H1 (cell line): ENCODE data around the gene EPB41L2. TPM values are rescaled to one million over a fixed set of nuclear protein-coding genes. Genes with fewer than 3 reads are reported as not detected.

Experiments used
- CTCF ChIA-PET: fragments of 300-600 bp; sonication (Branson Sonifier 250); formaldehyde crosslinking; loops from one replicate; lab custom pipeline; 2021; ENCODE audit not compliant: partially characterized antibody; lab: Charles Lee
- POLR2A ChIA-PET: fragments of 300-600 bp; sonication (Branson Sonifier 250); formaldehyde crosslinking; loops from one replicate; lab custom pipeline; 2021; ENCODE audit warnings: inconsistent platforms; ENCODE audit not compliant: partially characterized antibody; lab: Charles Lee
- DNase-seq, 2 experiments: peaks; one replicate each; pipeline versions ENCODE4 v3.0.0 to v3.0.0-alpha.2; 2010 to 2022; ENCODE audit warnings: low spot score in 2 of 2, low read depth in 1 of 2, mixed read lengths in 1 of 2
- FAIRE-seq: peaks from 2 replicates; lab custom pipeline; 2011; peaks lifted over from hg19 to GRCh38; lab: Jason Lieb, UNC
- H2AFZ ChIP-seq: 2 replicates; pipeline ENCODE4 v1.8.1; 2012; ENCODE audit warnings: low read length, inconsistent platforms
- H2AK5ac ChIP-seq: 2 replicates; pipeline ENCODE4 v1.6.1; 2013; ENCODE audit warnings: low read depth, low read length
- H2BK120ac ChIP-seq: replicated peaks from 2 replicates; pipeline ENCODE3; 2013; ENCODE audit warnings: low read depth, low read length, inconsistent platforms
- H2BK12ac ChIP-seq: 2 replicates; pipeline ENCODE4 v1.6.1; 2013; ENCODE audit warnings: low read depth, low read length
- H2BK15ac ChIP-seq: 2 replicates; pipeline ENCODE4 v1.6.1; 2013; ENCODE audit warnings: low read length
- H2BK20ac ChIP-seq: 2 replicates; pipeline ENCODE4 v1.6.1; 2013; ENCODE audit warnings: low read length
- H2BK5ac ChIP-seq: 2 replicates; pipeline ENCODE4 v1.6.1; 2013; ENCODE audit warnings: low read depth, low read length
- H3K14ac ChIP-seq: 2 replicates; pipeline ENCODE4 v1.6.1; 2013; ENCODE audit warnings: inconsistent platforms; ENCODE audit not compliant: insufficient read length
- H3K18ac ChIP-seq: 2 replicates; pipeline ENCODE4 v1.6.1; 2013; ENCODE audit warnings: low read length; ENCODE audit errors: extremely low read depth
- H3K23ac ChIP-seq: 2 replicates; pipeline ENCODE4 v1.6.1; 2013; ENCODE audit warnings: inconsistent platforms; ENCODE audit not compliant: insufficient read length
- H3K23me2 ChIP-seq: 2 replicates; pipeline ENCODE4 v1.6.1; 2013; ENCODE audit warnings: low read depth, low read length
- H3K27ac ChIP-seq: 2 replicates; pipeline ENCODE4 v1.6.1; 2011; ENCODE audit warnings: low read depth, low read length, inconsistent platforms
- H3K27me3 ChIP-seq, 4 experiments: replicated peaks in 1 of 4; 1 replicate in 1 of 4; 2 replicates in 3 of 4; pipeline versions ENCODE4 v1.6.1 to v1.8.1; 2011 to 2013; ENCODE audit warnings: low read length in 3 of 4, mild to moderate bottlenecking in 3 of 4, inconsistent platforms in 2 of 4, mixed read lengths in 2 of 4, moderate library complexity in 1 of 4; ENCODE audit not compliant: control insufficient read depth in 3 of 4, insufficient read depth in 3 of 4; ENCODE audit errors: extremely low read depth in 1 of 4
- H3K36me3 ChIP-seq, 4 experiments: 2 replicates each; pipeline versions ENCODE4 v1.6.1 to v1.8.1; 2011 to 2013; ENCODE audit warnings: mild to moderate bottlenecking in 4 of 4, low read length in 3 of 4, moderate library complexity in 2 of 4, control low read depth in 1 of 4, inconsistent platforms in 1 of 4; ENCODE audit not compliant: insufficient read depth in 4 of 4, control insufficient read depth in 2 of 4
- H3K4ac ChIP-seq: replicated peaks from 2 replicates; pipeline ENCODE3; 2013; ENCODE audit warnings: low read length, low read depth, mixed read lengths, inconsistent platforms; ENCODE audit not compliant: insufficient read length
- H3K4me1 ChIP-seq, 4 experiments: replicated peaks in 1 of 4; 1 replicate in 1 of 4; 2 replicates in 3 of 4; pipeline versions ENCODE4 v1.6.1 to v1.8.1; 2011 to 2013; ENCODE audit warnings: low read length in 3 of 4, inconsistent platforms in 2 of 4, mixed read lengths in 1 of 4; ENCODE audit not compliant: insufficient read depth in 4 of 4, control insufficient read depth in 3 of 4
- H3K4me2 ChIP-seq, 2 experiments: 2 replicates each; pipeline versions ENCODE4 v1.6.1 to v1.8.1; 2011 to 2013; ENCODE audit warnings: low read depth in 2 of 2, low read length in 2 of 2, control low read depth in 1 of 2, inconsistent platforms in 1 of 2, mild to moderate bottlenecking in 1 of 2; ENCODE audit not compliant: insufficient read depth in 1 of 2
- H3K4me3 ChIP-seq, 4 experiments: fragments of 200-600, 300-600 bp in 1 of 4; sonication (generic), shearing (Covaris generic), sonication (Bioruptor Twin) in 1 of 4; 2 replicates each; pipeline versions ENCODE4 v1.5.1 to v1.8.1; 2011 to 2016; ENCODE audit warnings: low read length in 4 of 4, low read depth in 3 of 4, control low read depth in 2 of 4, inconsistent platforms in 2 of 4, mild to moderate bottlenecking in 2 of 4, mixed read lengths in 1 of 4, moderate library complexity in 1 of 4; ENCODE audit not compliant: insufficient read depth in 2 of 4; ENCODE audit errors: extremely low read depth in 1 of 4
- H3K56ac ChIP-seq: replicated peaks from 2 replicates; pipeline ENCODE3; 2013; ENCODE audit warnings: low read depth, mild to moderate bottlenecking, mixed read lengths, low read length, inconsistent platforms; ENCODE audit not compliant: insufficient read length
- H3K79me1 ChIP-seq: 2 replicates; pipeline ENCODE4 v1.6.1; 2013; ENCODE audit warnings: low read depth, low read length, control low read depth
- H3K79me2 ChIP-seq, 2 experiments: 2 replicates each; pipeline versions ENCODE4 v1.6.1 to v1.8.1; 2012 to 2013; ENCODE audit warnings: low read length in 2 of 2, mild to moderate bottlenecking in 2 of 2, inconsistent platforms in 1 of 2; ENCODE audit not compliant: insufficient read depth in 2 of 2, control insufficient read depth in 1 of 2
- H3K9ac ChIP-seq, 4 experiments: replicated peaks in 1 of 4; 1 replicate in 1 of 4; 2 replicates in 3 of 4; pipeline versions ENCODE4 v1.6.1 to v1.8.1; 2011 to 2013; ENCODE audit warnings: low read depth in 3 of 4, low read length in 3 of 4, control low read depth in 2 of 4, mild to moderate bottlenecking in 2 of 4, moderate library complexity in 2 of 4, inconsistent platforms in 1 of 4; ENCODE audit errors: extremely low read depth in 1 of 4
- H3K9me3 ChIP-seq, 2 experiments: 2 replicates each; pipeline versions ENCODE4 v1.6.1 to v1.8.1; 2012 to 2013; ENCODE audit warnings: mild to moderate bottlenecking in 2 of 2, moderate library complexity in 2 of 2, control low read depth in 1 of 2, inconsistent platforms in 1 of 2, low read depth in 1 of 2, low read length in 1 of 2, mixed read lengths in 1 of 2; ENCODE audit not compliant: insufficient read depth in 2 of 2
- H4K20me1 ChIP-seq, 2 experiments: replicated peaks in 1 of 2; 2 replicates each; pipeline versions ENCODE3 to v1.8.1; 2011 to 2013; ENCODE audit warnings: inconsistent platforms in 2 of 2, low read length in 2 of 2, mild to moderate bottlenecking in 1 of 2; ENCODE audit not compliant: insufficient read depth in 2 of 2, control insufficient read depth in 1 of 2
- H4K5ac ChIP-seq: 2 replicates; pipeline ENCODE4 v1.6.1; 2013; ENCODE audit warnings: low read length, low read depth, mixed read lengths, inconsistent platforms; ENCODE audit not compliant: insufficient read length
- H4K8ac ChIP-seq: 2 replicates; pipeline ENCODE4 v1.8.0; 2013; ENCODE audit warnings: mild to moderate bottlenecking, moderate library complexity, low read length, inconsistent platforms; ENCODE audit not compliant: insufficient read depth; ENCODE audit errors: extremely low read depth
- H4K91ac ChIP-seq: replicated peaks from 2 replicates; pipeline ENCODE3; 2013; ENCODE audit warnings: low read length, mixed read lengths, inconsistent platforms; ENCODE audit not compliant: insufficient read length
- HDAC6 ChIP-seq: IDR thresholded peaks from one replicate; pipeline ENCODE4 v1.7.1; 2012; ENCODE audit warnings: low read depth, mild to moderate bottlenecking, inconsistent platforms, low read length, moderate library complexity
- KDM4A ChIP-seq: IDR thresholded peaks from one replicate; pipeline ENCODE4 v1.7.1; 2012; ENCODE audit warnings: low read depth, mild to moderate bottlenecking, moderate library complexity, low read length, inconsistent platforms; ENCODE audit not compliant: severe bottlenecking
- RBBP5 ChIP-seq: IDR thresholded peaks from 2 replicates; pipeline ENCODE4 v1.7.1; 2012; ENCODE audit warnings: low read depth, mild to moderate bottlenecking, inconsistent platforms, low read length, moderate library complexity, borderline replicate concordance
- SIX5 ChIP-seq: IDR thresholded peaks from 2 replicates; pipeline ENCODE4 v1.6.1; 2011; ENCODE audit warnings: mild to moderate bottlenecking, low read depth, low read length
- SP2 ChIP-seq: IDR thresholded peaks from 2 replicates; pipeline ENCODE4 v1.6.1; 2012; ENCODE audit warnings: mild to moderate bottlenecking, low read length, inconsistent platforms
- SP4 ChIP-seq: IDR thresholded peaks from 2 replicates; pipeline ENCODE4 v1.6.1; 2012; ENCODE audit warnings: low read length, inconsistent platforms
- USF2 ChIP-seq: IDR thresholded peaks from 2 replicates; pipeline ENCODE4 v1.6.1; 2011; ENCODE audit warnings: low read length, improper control_type of control experiment
- ZNF274 ChIP-seq: IDR thresholded peaks from 2 replicates; pipeline ENCODE4 v1.7.0; 2012; ENCODE audit warnings: low read length, borderline replicate concordance; ENCODE audit errors: extremely low read depth
- WGBS, 2 experiments: shearing (Covaris generic) in 1 of 2; methylation state at CpG; one replicate each; pipeline versions ENCODE4 v1.1.6 to v1.1.7; 2013 to 2015; ENCODE audit warnings: low lambda C conversion rate in 2 of 2, mixed read lengths in 2 of 2, inconsistent platforms in 1 of 2, low coverage in 1 of 2, missing lambda C conversion rate in 1 of 2; ENCODE audit not compliant: insufficient replicate concordance in 2 of 2, insufficient coverage in 1 of 2, insufficient read length in 1 of 2; ENCODE audit errors: extremely low coverage in 1 of 2, missing lambda C conversion rate in 1 of 2; 5-methylcytosine and 5-hydroxymethylcytosine counted together
- polyA plus RNA-seq, 7 experiments: library from polyadenylated mRNA; depleted of rRNA in 3 of 7; stranded (reverse) in 5 of 7; unstranded in 2 of 7; fragments of >200 nt in 5 of 7; fragments of 200-250 nt in 2 of 7; gene quantifications; 1 replicate in 5 of 7; 2 replicates in 1 of 7; 4 replicates in 1 of 7; pipeline versions ENCODE4 v1.2.1 to v1.2.3, GENCODE V29; 2011 to 2013; ENCODE audit warnings: missing spikeins in 2 of 7, mixed read lengths in 2 of 7
- total RNA-seq: library from RNA; stranded (reverse); fragmentation: NEBNext Ultra II Directional; extraction: Animal tissue kit (Norgen Biotek cat#: 25700); gene quantifications from 2 replicates; pipeline ENCODE4 v1.2.1, GENCODE V29; 2021

EPB41L2 gene
- total and polyA plus RNA-seq, 2 of the 8 experiments (the other 6 are each of a cell fraction or from before 2014, with no cell fraction given), result 22.5 to 123 TPM

GRCh38 chr6:130962966-130963365 lies 100.1 kb downstream of the EPB41L2 start:
- Histone ChIP-seq H2BK12ac (no peak overlapping the region), H2BK20ac (no peak overlapping the region), H4K20me1 (peaks cover 0 to 2% of the 10 kb centered on the region in 2 experiments), H2BK120ac (no peak overlapping the region), H3K79me2 (peaks cover 0 to 55% of the 10 kb centered on the region in 2 experiments; a peak in 2 of 4 replicates), H3K4ac (no peak overlapping the region), H3K36me3 (no peaks in the 10 kb centered on the region), H3K79me1 (peaks cover 4% of the 10 kb centered on the region), H3K23me2 (no peaks in the 10 kb centered on the region), H2BK5ac (no peak overlapping the region), H2AFZ (no peak overlapping the region), H3K4me1 (peaks cover 0 to 6% (median 4%) of the 10 kb centered on the region in 4 experiments; a peak in 3 of 7 replicates), H3K18ac (no peak overlapping the region), H3K14ac (no peak overlapping the region), H2AK5ac (no peak overlapping the region), H4K8ac (no peak overlapping the region), H3K9ac (no peak overlapping the region), H3K23ac (no peak overlapping the region), H3K27ac (no peak overlapping the region), H3K27me3 (no peaks in the 10 kb centered on the region), H3K4me2 (no peak overlapping the region), H2BK15ac (no peak overlapping the region), H3K4me3 (no peak overlapping the region), H4K5ac (no peak overlapping the region), H3K9me3 (no peaks in the 10 kb centered on the region), H3K56ac (no peak overlapping the region), H4K91ac (no peak overlapping the region)
- no peak for DNase-seq
- CTCF ChIA-PET, result no interaction called here
- WGBS, 2 experiments, result 70% methylated on average over 2 of the region's 2 CpGs; no CpG with 5 or more reads in 1 of the 2 experiments
- FAIRE-seq, result no peak
- TF ChIP-seq HDAC6, result no peak
- TF ChIP-seq SIX5, result no peak
- TF ChIP-seq SP2, result no peak
- no peak for TF ChIP-seq USF2
- TF ChIP-seq KDM4A, result no peak
- no peak for TF ChIP-seq RBBP5
- no peak for TF ChIP-seq SP4
- no peak for TF ChIP-seq ZNF274
- POLR2A ChIA-PET, result interaction anchor here (1.1 kb wide), 1 partner anchor 10 kb away, joined by 3 read pairs; no protein-coding TSS in a partner anchor
